Calu3 (cell line): ENCODE data around the gene HECW1. TPM values are rescaled to one million over a fixed set of nuclear protein-coding genes. Genes with fewer than 3 reads are reported as not detected.
A peak's percentile ranks its signal among the peaks of the same experiment; 100 is the strongest.

Experiments used
- BruUV-seq: library from RNA; stranded (reverse); fragments of 400-500 nt; replicated peaks from 2 replicates; lab custom pipeline; 2021; lab: Mats Ljungman, UMichigan
- CTCF ChIA-PET: fragments of 300-600 bp; sonication (Branson Sonifier 250); formaldehyde crosslinking; loops from one replicate; lab custom pipeline; 2022; ENCODE audit warnings: antibody characterized with exemption; lab: Charles Lee
- DNase-seq: peaks from one replicate; pipeline ENCODE4 v3.0.0; 2022
- H3K27ac Mint-ChIP-seq: one replicate; pipeline ENCODE4 v1.8.0; 2022; ENCODE audit warnings: mixed read lengths; ENCODE audit not compliant: unreplicated experiment
- H3K27me3 Mint-ChIP-seq: one replicate; pipeline ENCODE4 v1.8.0; 2022; ENCODE audit warnings: mixed read lengths; ENCODE audit not compliant: unreplicated experiment
- H3K36me3 Mint-ChIP-seq: one replicate; pipeline ENCODE4 v1.8.0; 2022; ENCODE audit warnings: mild to moderate bottlenecking, moderate library complexity, mixed read lengths; ENCODE audit not compliant: insufficient read depth, unreplicated experiment
- H3K4me1 Mint-ChIP-seq: one replicate; pipeline ENCODE4 v1.8.0; 2022; ENCODE audit warnings: mild to moderate bottlenecking, low read depth, mixed read lengths; ENCODE audit not compliant: unreplicated experiment
- H3K4me3 Mint-ChIP-seq: one replicate; pipeline ENCODE4 v1.8.0; 2022; ENCODE audit warnings: mild to moderate bottlenecking, low read depth, moderate library complexity, mixed read lengths; ENCODE audit not compliant: unreplicated experiment
- H3K9me3 Mint-ChIP-seq: one replicate; pipeline ENCODE4 v1.8.0; 2022; ENCODE audit warnings: low read depth, mixed read lengths; ENCODE audit not compliant: unreplicated experiment
- intact Hi-C: fragments of 100-400 bp; cut with micrococcal nuclease; formaldehyde crosslinking; loops from one replicate; pipeline ENCODE4 v1.10.0; 2022; ENCODE audit not compliant: unreplicated experiment
- total RNA-seq: library from RNA; stranded (reverse); gene quantifications from 2 replicates; pipeline ENCODE4 v1.2.3, GENCODE V29; 2022
- TF ChIP-seq, protein P1 (sequence below): fragments of 200-600 bp; IDR thresholded peaks from one replicate; pipeline ENCODE4 v1.8.0; 2022; ENCODE audit warnings: antibody characterized with exemption; ENCODE audit not compliant: unreplicated experiment

Gene HECW1
- total RNA-seq, 1 experiment from 2014 or later = 0.33 TPM

DNA sequence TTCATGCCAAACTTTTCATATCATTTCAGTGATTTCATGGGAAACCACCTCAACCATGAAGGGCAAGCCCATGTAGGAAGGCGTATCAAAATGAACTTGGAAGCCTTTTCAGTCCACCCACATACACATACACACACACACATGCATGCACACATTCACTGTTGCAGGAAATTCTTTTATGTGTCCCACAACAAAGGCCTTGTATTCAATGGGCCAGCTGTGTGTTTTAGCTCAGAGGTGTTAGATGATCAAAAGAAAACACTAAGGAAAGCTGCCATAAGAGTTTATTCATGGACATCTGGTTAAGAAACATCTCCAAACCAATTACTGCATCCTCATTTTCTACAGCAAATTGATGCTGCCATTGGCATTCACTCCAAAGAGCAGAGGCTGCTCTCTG lies 396.0 kb downstream of the HECW1 start:
- intact Hi-C loops = no loop called here
- CTCF ChIA-PET = no interaction called here

DNA sequence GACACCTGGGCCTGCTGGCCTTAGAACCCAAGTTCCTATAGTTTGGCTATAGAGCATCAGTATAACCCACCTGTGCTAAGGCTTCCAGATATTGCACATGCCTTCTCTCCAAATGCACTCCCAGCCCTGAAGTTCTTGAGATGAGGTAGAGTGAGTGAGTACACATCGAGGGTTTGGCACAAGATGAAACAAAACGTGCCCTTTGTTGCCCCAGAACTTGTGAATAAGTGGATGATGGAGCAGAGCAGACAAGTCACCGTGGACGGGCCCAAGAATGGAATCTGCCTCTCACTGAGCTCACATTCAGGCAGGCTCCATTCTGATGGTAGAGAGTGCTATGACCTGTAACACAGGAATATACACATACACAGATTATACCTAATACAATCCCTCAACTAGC lies 397.5 kb downstream of the HECW1 start:
- intact Hi-C loops = no loop called here
- no peaks in the 10 kb centered on the region for H3K36me3 Mint-ChIP-seq
- CTCF ChIA-PET = interaction anchor here (0.6 to 1.4 kb wide), 2 partner anchors 30 to 77 kb away, joined by 4 read pairs; no protein-coding TSS in a partner anchor
- TF ChIP-seq, protein P1, sequence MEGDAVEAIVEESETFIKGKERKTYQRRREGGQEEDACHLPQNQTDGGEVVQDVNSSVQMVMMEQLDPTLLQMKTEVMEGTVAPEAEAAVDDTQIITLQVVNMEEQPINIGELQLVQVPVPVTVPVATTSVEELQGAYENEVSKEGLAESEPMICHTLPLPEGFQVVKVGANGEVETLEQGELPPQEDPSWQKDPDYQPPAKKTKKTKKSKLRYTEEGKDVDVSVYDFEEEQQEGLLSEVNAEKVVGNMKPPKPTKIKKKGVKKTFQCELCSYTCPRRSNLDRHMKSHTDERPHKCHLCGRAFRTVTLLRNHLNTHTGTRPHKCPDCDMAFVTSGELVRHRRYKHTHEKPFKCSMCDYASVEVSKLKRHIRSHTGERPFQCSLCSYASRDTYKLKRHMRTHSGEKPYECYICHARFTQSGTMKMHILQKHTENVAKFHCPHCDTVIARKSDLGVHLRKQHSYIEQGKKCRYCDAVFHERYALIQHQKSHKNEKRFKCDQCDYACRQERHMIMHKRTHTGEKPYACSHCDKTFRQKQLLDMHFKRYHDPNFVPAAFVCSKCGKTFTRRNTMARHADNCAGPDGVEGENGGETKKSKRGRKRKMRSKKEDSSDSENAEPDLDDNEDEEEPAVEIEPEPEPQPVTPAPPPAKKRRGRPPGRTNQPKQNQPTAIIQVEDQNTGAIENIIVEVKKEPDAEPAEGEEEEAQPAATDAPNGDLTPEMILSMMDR = no peak
- H3K27me3 Mint-ChIP-seq = no peaks in the 10 kb centered on the region
- no peaks in the 10 kb centered on the region for H3K4me1 Mint-ChIP-seq
- no peaks in the 10 kb centered on the region for H3K9me3 Mint-ChIP-seq
- no peak overlapping the region for H3K27ac Mint-ChIP-seq
- no peak for DNase-seq
- no peak overlapping the region for H3K4me3 Mint-ChIP-seq
- no TSS peak for BruUV-seq

More for the DNA sequence above, 396.0 kb downstream of the HECW1 start:
- H3K4me3 Mint-ChIP-seq = no peak overlapping the region
- TF ChIP-seq, protein P1 = no peak
- H3K36me3 Mint-ChIP-seq = no peaks in the 10 kb centered on the region
- no peaks in the 10 kb centered on the region for H3K9me3 Mint-ChIP-seq
- DNase-seq = no peak
- BruUV-seq = no TSS peak
- no peak overlapping the region for H3K27ac Mint-ChIP-seq
- no peaks in the 10 kb centered on the region for H3K27me3 Mint-ChIP-seq
- H3K4me1 Mint-ChIP-seq = no peaks in the 10 kb centered on the region

DNA sequence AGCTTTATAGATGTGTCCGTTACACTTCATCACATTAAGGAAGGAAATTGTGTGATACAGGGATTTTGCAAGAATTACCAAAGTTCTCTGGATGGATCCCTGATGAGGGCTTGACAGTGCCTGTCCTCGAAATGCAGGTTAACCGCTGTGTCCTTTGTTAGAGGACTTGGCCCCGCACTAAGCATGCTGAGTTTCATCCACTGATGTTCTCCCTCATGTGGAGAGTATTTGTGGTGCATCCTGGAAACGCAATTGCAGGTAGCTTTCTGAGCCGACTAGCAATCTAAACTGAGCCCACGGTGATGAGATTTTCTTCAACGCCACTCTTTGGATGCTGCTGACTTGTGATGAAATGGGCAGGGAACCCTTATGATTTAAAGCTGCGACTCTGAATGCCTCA lies 398.6 kb downstream of the HECW1 start:
- no peaks in the 10 kb centered on the region for H3K27me3 Mint-ChIP-seq
- no peak overlapping the region for H3K4me3 Mint-ChIP-seq
- no peaks in the 10 kb centered on the region for H3K4me1 Mint-ChIP-seq
- DNase-seq = no peak
- intact Hi-C loops = no loop called here
- no peaks in the 10 kb centered on the region for H3K36me3 Mint-ChIP-seq
- no peak overlapping the region for H3K27ac Mint-ChIP-seq
- CTCF ChIA-PET = interaction anchor here (1.4 kb wide), 1 partner anchor 31 kb away, joined by 4 read pairs; no protein-coding TSS in a partner anchor
- TF ChIP-seq, protein P1 = peak; percentile 17
- BruUV-seq = no TSS peak
- H3K9me3 Mint-ChIP-seq = no peaks in the 10 kb centered on the region

DNA sequence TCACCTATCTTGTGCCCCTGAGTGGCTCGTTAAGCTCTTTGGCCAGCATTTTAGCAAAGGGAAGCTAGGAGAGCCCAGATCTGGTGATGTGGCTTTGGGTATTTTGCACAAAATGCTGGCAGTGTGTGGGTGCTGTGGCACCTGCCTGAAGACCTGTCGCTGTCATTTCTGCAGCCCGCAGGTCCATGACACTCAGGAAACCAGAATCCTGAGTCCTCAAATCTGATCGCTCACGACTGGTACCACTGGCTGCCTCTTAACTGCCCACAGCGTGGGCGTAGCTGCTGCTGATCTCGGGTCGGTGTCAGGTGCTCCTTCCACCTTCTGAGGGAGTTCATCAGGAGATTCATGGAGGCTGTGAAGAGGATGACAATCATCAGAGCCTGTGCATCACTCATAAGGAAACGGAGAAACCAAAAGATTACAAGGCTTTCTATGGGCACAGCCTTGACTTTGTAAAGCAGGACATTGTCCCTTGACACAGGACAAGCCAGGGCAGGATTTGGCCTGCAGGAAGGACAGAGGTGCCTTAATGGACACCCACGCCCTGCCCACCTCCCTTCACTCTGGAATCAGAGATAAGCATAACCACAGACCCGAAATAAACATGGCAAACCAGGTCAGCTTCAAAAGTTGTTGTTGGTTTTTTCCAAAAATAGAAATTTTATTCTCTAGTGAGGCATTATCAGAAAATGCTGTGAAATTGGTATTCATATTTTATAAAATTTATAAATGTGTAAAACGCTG lies 399.5 kb downstream of the HECW1 start:
- Mint-ChIP-seq H3K27me3 (no peaks in the 10 kb centered on the region), H3K27ac (no peak overlapping the region), H3K36me3 (no peaks in the 10 kb centered on the region), H3K4me3 (no peak overlapping the region), H3K4me1 (no peaks in the 10 kb centered on the region), H3K9me3 (no peaks in the 10 kb centered on the region)
- intact Hi-C loops = no loop called here
- no peak for DNase-seq
- no TSS peak for BruUV-seq
- CTCF ChIA-PET = no interaction called here
- TF ChIP-seq, protein P1 = no peak
